ENCODE data around the gene MITF. TPM values are rescaled to one million over a fixed set of nuclear protein-coding genes. Genes with fewer than 3 reads are reported as not detected.

MITF gene
- total and polyA plus RNA-seq, 2 of the 4 experiments (the other 2 are of a cell fraction) = 6.5 to 16.7 TPM

GRCh38 chr3:69729147-69729919 lies 9.9 kb upstream of the MITF start:
- H2BK120ac ChIP-seq (ENCODE audit: low read depth, low read length) = no peak overlapping the region
- 0 out of 2 replicates have a peak, but pooled peaks cover 1% of the 10 kb centered on the region for H3K4me1 ChIP-seq (ENCODE audit: control insufficient read depth, insufficient read depth, low read length)
- peaks cover 2% of the 10 kb centered on the region; the same call in 1 of the 2 replicates for H3K27me3 ChIP-seq (ENCODE audit: control insufficient read depth, insufficient read depth, low read length)
- in situ Hi-C loops (cut with MboI; ENCODE audit: low sequenced_read_pairs) (no loop called here), intact Hi-C loops (cut with micrococcal nuclease) (no loop called here), dilution Hi-C loops (cut with HindIII; ENCODE audit: low sequenced_read_pairs, unreplicated experiment) (no loop called here)
- H3K27ac ChIP-seq (ENCODE audit: insufficient read depth, low read length) = no peak overlapping the region
- no peak overlapping the region for H3K23ac ChIP-seq (ENCODE audit: low read depth, low read length)
- no peaks in the 10 kb centered on the region for H3K79me1 ChIP-seq (ENCODE audit: low read depth in 1 of 2, low read length in 2 of 2)
- no peak overlapping the region for H2BK15ac ChIP-seq (ENCODE audit: low read depth, low read length)
- H3K4ac ChIP-seq (ENCODE audit: low read depth, low read length) = no peak overlapping the region
- H4K5ac ChIP-seq (ENCODE audit: low read depth, low read length) = no peak overlapping the region
- no peaks in the 10 kb centered on the region for H3K9me1 ChIP-seq (ENCODE audit: insufficient read depth, low read length)
- no peak overlapping the region for H2BK20ac ChIP-seq (ENCODE audit: low read depth, low read length)
- no peak overlapping the region for H3K4me3 ChIP-seq (ENCODE audit: insufficient read depth, low read depth, low read length)
- no peak overlapping the region for H2BK5ac ChIP-seq (ENCODE audit: low read depth, low read length, poor library complexity, severe bottlenecking)
- H3K18ac ChIP-seq (ENCODE audit: low read depth, low read length) = no peak overlapping the region
- BruUV-seq (replicated peaks) = no TSS peak
- H3K36me3 ChIP-seq (ENCODE audit: control insufficient read depth, insufficient read depth, low read length) = no peaks in the 10 kb centered on the region
- POLR2A ChIA-PET (ENCODE audit: unreplicated experiment) = no interaction called here
- no peak overlapping the region for H3K14ac ChIP-seq (replicated peaks; ENCODE audit: low read depth, low read length)
- TF ChIP-seq CTCF (conservative IDR thresholded peaks at IDR 0.05; ENCODE audit: low read depth, low read length) (no peak), NFE2L2 (IDR thresholded peaks at IDR 0.05; ENCODE audit: low read depth, low read length) (no peak), RAD21 (IDR thresholded peaks at IDR 0.05; ENCODE audit: low read length) (no peak), RFX5 (IDR thresholded peaks at IDR 0.05; ENCODE audit: low read depth, low read length) (no peak), SMC3 (IDR thresholded peaks at IDR 0.05; ENCODE audit: low read depth, low read length) (no peak), POLR2A (IDR thresholded peaks at IDR 0.05; ENCODE audit: low read depth, low read length) (no peak), MAFK (IDR thresholded peaks at IDR 0.05; ENCODE audit: low read depth, low read length) (peak; percentile 47)
- TF ChIP-seq, protein P1, sequence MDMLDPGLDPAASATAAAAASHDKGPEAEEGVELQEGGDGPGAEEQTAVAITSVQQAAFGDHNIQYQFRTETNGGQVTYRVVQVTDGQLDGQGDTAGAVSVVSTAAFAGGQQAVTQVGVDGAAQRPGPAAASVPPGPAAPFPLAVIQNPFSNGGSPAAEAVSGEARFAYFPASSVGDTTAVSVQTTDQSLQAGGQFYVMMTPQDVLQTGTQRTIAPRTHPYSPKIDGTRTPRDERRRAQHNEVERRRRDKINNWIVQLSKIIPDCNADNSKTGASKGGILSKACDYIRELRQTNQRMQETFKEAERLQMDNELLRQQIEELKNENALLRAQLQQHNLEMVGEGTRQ (IDR thresholded peaks at IDR 0.05; ENCODE audit: low read depth, low read length) = no peak
- H3K9me3 ChIP-seq (ENCODE audit: control insufficient read depth, insufficient read depth, low read length) = no peaks in the 10 kb centered on the region
- no peak overlapping the region for H3K56ac ChIP-seq (ENCODE audit: extremely low read depth, insufficient read depth, low read length)
- WGBS, 2 experiments (ENCODE audit: extremely low coverage in 2 of 2, insufficient read length in 1 of 2) = 50% methylated on average over 1 of the region's 6 CpGs; no CpG with 5 or more reads in 1 of the 2 experiments
- H3K9ac ChIP-seq (ENCODE audit: low read depth, low read length) = no peak overlapping the region
- H3K4me2 ChIP-seq (ENCODE audit: low read depth, low read length) = no peak overlapping the region
- no peak overlapping the region for H2AK9ac ChIP-seq (replicated peaks; ENCODE audit: low read depth, low read length, poor library complexity)
- no peak overlapping the region for H4K8ac ChIP-seq (ENCODE audit: low read depth in 2 of 2, low read length in 2 of 2)
- DNase-seq = no peak
- no peak for ATAC-seq (ENCODE audit: low read depth)
- no peak overlapping the region for H2AK5ac ChIP-seq (ENCODE audit: low read depth, low read length)
- CTCF ChIA-PET = no interaction called here
- no peak overlapping the region for H2AFZ ChIP-seq (replicated peaks; ENCODE audit: low read length, poor library complexity)
- no peaks in the 10 kb centered on the region for H4K20me1 ChIP-seq (ENCODE audit: insufficient read depth, low read length)
- no peak overlapping the region for H4K91ac ChIP-seq (ENCODE audit: insufficient read depth, low read depth, low read length)

Measured in IMR-90 (cell line).